Measurements from ENCODE around the gene CNN3.

DNA sequence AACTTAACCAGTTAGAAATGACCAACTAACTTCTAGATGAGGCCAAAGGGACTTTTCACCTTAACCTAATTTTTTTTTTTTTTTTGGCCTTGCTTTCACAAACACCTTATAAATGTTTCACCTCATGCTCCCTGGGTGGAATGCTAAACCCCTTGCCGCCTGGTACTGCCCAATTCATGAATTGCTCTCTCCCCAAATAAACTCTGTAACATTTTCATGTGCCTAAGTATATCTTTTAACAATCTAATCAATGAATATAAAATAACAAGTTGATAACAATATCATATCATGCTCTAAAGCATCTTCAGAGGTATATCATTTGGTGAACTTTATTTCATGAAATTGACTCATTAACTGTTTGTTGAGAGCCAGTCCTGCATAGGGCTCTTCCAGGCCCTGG is 10.9 kb upstream of the CNN3 start:
- TF ChIP-seq, protein P1, sequence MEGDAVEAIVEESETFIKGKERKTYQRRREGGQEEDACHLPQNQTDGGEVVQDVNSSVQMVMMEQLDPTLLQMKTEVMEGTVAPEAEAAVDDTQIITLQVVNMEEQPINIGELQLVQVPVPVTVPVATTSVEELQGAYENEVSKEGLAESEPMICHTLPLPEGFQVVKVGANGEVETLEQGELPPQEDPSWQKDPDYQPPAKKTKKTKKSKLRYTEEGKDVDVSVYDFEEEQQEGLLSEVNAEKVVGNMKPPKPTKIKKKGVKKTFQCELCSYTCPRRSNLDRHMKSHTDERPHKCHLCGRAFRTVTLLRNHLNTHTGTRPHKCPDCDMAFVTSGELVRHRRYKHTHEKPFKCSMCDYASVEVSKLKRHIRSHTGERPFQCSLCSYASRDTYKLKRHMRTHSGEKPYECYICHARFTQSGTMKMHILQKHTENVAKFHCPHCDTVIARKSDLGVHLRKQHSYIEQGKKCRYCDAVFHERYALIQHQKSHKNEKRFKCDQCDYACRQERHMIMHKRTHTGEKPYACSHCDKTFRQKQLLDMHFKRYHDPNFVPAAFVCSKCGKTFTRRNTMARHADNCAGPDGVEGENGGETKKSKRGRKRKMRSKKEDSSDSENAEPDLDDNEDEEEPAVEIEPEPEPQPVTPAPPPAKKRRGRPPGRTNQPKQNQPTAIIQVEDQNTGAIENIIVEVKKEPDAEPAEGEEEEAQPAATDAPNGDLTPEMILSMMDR (IDR thresholded peaks at IDR 0.05), result no peak
- TF ChIP-seq POLR2A (IDR thresholded peaks at IDR 0.05), result no peak
